ENCODE data around the gene GLRA2.

DNA sequence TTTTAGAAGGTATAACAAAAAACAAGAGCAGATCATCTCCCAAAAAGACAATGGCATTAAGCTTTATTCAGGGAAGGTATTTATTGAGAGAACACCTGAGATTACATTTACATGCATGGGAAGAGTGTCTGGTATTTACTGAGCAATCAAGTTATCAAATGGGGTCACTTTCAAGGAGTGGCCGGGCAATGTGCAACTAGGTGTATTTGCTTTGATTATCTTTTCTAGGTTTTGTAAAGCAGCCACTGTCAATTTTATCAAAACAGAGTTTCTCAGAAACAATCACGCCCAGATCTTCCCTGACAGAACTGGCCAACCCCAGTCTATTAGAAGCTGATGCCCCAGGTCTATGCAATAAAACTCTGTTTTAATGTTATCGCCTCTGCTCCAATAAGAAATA is 169.5 kb downstream of the GLRA2 start:
- TF ChIP-seq CTCF (conservative IDR thresholded peaks at IDR 0.05 in 1 of 2, IDR thresholded peaks at IDR 0.05 in 1 of 2; ENCODE audit: extremely low read depth in 1 of 2, insufficient read depth in 1 of 2, low read depth in 1 of 2, low read length in 2 of 2) (no peak), EZH2 (IDR thresholded peaks at IDR 0.05; ENCODE audit: borderline replicate concordance, low read length) (no peak)

All from mammary epithelial cell (primary cell).